NCI-H1694 treated with DMSO at 0.1 percent for 48 hours (cell line): ENCODE measurements around the gene ALPI.
"Not testable (repeated sequence)": the region's sequence is repeated elsewhere in the genome, so short reads cannot be mapped to it uniquely, and the experiment has no call there.

Source experiments
- DNase-seq: peaks from one replicate; lab custom pipeline; 2025; lab: John Stamatoyannopoulos, UW

The ALPI gene

GRCh38 chr2:232441922-232442321 lies 14.0 kb upstream of the ALPI start:
- not testable (repeated sequence) for DNase-seq

- DNase-seq, result not testable (repeated sequence)
Measured at GRCh38 chr2:232442431-232442830, 13.5 kb upstream of the ALPI start.

GRCh38 chr2:232443047-232443446 lies 12.9 kb upstream of the ALPI start:
- DNase-seq, result not testable (repeated sequence)

- DNase-seq, result not testable (repeated sequence)
Measured at GRCh38 chr2:232443669-232444408, 12.1 kb upstream of the ALPI start.

- no peak for DNase-seq
Measured at GRCh38 chr2:232444409-232445148, 11.4 kb upstream of the ALPI start.

- DNase-seq, result not testable (repeated sequence)
Measured at GRCh38 chr2:232445149-232445885, 10.6 kb upstream of the ALPI start.

GRCh38 chr2:232446266-232446777 lies 9.6 kb upstream of the ALPI start:
- DNase-seq, result not testable (repeated sequence)

GRCh38 chr2:232447091-232447620 lies 8.8 kb upstream of the ALPI start:
- DNase-seq, result no peak

GRCh38 chr2:232447638-232448303 lies 8.2 kb upstream of the ALPI start:
- no peak for DNase-seq

- DNase-seq, result no peak
Measured at GRCh38 chr2:232448304-232448690, 7.7 kb upstream of the ALPI start.

- DNase-seq, result no peak
Measured at GRCh38 chr2:232449964-232450363, 6.0 kb upstream of the ALPI start.

- not testable (repeated sequence) for DNase-seq
Measured at GRCh38 chr2:232451645-232452044, 4.3 kb upstream of the ALPI start.

- DNase-seq, result no peak
Measured at GRCh38 chr2:232454630-232455029, 1.3 kb upstream of the ALPI start.

- DNase-seq, result no peak
Measured at GRCh38 chr2:232456296-232457120, 555 bp downstream of the ALPI start.

- DNase-seq, result no peak
Measured at GRCh38 chr2:232457121-232458011, 1.4 kb downstream of the ALPI start.

GRCh38 chr2:232458051-232458660 lies 2.2 kb downstream of the ALPI start:
- no peak for DNase-seq

- no peak for DNase-seq
Measured at GRCh38 chr2:232458661-232459418, 2.9 kb downstream of the ALPI start.

GRCh38 chr2:232459419-232460035 lies 3.6 kb downstream of the ALPI start:
- no peak for DNase-seq
